GM18498 (cell line): ENCODE data around the gene LY9.

Experiments used
- ATAC-seq: cut with Tn5 transposase; IDR thresholded peaks from one replicate; pipeline ENCODE4 v1.9.1; 2021; ENCODE audit warnings: mild to moderate bottlenecking, moderate library complexity; ENCODE audit not compliant: unreplicated experiment

Gene LY9

DNA sequence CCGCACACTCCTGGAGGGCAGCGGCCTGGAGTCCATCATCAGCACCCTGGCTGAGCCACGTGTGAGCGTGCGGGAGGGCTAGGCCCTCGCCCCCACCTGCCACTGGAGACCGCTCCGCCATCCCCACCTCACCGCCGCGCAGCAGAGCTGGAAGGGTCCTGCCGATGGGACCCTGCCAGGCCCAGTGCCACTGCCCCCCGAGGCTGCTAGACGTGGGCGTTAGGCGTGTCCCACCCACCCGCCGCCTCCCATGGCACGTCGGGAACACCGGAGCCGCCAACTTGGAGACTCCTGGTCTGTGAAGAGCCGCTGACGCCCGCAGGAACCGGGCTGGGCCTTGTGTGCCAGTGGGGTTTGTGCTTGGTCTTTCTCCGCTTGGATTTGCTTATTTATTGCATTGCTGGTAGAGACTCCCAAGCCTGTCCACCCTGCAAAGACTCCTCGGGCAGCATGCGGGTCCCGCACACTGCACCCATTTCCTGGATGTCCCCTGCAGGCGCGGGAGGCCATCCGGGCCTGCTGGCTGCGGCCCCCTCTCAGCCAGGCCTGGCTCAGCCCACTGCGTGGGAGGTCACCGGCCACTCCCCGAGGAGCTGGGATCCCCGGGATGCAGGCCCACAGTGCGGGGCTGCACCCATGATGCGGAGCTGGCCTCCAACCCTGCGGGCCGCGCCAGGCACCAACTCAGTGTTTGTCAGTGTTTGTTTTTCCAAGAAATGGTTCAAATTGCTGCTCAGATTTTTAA, 6.0 kb downstream of the LY9 start:
- no peak for ATAC-seq

DNA sequence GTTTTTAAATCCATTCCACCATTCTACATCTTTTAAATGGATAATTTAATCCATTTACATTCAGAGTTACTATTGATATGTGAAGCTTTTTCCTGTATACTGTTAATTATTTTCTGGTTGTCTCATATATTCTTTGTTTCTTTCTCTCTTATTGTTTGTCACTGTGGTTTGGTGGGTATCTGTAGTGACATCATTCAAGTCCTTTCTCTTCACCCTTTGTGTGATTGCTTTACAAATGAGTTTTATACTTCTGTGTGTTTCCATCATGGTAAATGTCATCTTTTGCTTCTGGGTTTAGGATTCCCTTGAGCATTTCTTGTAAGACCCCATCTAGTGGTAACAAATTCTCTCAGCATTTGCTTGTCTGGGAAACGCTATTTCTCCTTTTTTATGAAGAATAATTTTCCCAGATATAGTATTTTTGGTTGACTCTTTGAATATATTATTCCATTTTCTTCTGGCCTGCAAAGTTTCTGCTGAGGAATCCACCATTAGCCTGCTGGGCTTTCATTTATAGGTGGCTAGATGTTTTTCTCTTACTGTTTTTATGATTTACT, 10.2 kb downstream of the LY9 start:
- ATAC-seq, result no peak

DNA sequence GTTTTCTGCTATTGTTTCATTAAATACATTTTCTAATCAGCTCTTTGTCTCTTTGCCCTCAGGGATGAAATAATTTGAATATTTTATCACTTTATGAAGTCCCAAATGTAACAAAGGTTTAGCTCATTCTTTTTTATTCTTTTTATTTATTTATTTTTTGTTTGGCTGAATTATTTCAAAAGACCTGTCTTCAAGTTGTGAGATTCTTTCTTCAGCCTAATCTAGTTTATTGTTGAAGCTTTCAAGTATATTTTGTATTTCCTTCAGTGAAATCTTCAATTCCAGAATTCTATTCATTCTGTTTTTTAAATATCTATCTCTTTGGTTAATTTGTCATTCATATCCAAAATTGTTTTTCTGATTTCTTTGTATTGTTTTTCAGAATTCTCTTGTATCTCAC, 10.8 kb downstream of the LY9 start:
- no peak for ATAC-seq

DNA sequence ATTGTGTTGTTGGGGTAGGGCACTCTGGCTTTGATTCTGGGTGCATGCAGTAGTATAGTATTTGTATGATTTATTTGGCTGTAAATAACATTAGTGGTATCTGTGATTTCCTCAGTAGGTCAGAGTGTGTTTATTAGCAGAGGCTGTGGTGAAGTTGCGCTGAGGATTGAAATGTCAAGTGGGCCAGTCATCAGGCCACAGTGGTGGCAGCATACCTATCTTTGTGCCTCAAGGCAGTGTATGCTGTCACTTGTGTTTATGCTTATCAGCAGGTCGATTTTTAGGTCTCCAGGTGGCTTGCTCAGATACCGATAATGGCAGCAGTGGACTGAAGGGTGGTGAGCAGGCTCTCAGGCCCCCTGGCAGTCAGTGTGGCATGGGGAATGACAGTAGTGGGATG, 11.3 kb downstream of the LY9 start:
- ATAC-seq, result no peak

DNA sequence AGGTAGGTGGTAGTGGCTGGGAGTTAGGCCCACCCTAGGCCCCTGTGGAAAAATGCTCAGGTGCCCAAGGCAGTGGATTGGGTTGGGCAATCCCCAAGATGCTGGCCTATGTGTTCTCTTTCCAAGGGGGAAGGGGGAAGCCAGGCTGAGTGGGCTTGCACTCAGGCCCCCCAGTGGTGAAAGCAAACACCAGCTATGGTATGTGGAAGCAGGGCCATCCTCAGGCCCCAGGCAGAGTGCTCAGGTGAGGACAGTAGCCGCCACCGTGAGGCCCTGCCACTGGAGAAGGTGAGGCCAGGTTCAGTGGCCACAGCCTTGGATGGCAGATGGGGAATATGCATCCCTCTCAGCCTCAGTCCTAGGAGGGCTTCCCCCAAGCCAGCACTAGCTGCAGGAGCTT, 11.8 kb downstream of the LY9 start:
- no peak for ATAC-seq

DNA sequence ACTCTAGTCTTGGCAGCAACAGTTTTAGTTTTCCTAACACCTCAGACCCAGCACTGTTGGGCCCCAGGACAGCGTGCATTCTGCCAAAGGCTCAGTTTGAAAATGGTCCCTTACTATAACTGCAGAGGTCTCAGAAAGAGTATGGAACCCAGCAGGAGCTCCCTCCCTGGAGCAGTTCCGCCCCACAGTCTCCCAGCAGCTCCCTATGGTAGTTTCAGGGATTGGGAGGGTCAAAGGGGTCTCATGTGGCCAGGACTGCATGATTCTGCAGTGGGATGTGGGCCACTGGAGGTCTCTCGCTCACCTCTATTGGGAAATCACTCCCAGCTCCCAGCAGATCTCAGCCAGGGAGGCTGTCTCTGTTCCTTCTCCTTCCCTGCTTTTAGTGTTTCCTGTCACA, 12.3 kb downstream of the LY9 start:
- no peak for ATAC-seq

DNA sequence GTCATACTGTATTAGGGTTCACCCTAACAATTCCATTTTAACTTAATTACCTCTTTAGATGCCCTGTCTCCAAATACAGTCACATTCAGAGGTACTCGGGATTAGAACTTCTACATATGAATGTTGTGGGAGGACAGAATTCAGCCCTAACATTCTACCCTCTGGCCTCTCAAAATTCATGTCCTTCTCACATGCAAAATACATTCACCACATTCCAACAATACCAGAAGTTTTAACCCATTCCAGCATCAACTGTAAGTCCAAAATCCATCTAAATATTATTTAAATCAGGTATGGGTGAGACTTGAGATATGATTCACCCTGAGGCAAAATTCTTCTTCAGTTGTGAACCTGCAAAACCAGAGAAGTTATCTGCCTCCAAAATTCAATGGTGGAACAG, 14.5 kb downstream of the LY9 start:
- ATAC-seq, result no peak

DNA sequence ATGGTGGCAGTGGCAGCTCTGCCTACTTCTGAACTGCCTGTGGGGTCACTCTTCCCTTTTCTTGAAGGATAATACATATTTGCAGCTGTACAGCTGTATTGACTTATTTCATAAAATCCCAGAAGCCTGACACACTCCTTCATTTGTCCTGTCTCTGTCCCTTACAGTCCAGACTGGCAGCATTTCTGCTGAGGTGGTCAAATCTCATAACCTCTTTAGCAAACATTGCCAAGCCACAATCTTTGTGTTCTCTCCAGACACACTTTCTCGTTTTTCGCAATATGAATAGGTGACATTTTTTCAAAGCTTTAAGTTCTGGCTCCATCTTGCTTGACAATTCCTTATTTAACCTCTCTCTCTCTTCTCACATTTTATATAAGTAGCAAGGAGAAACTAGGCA, 15.2 kb downstream of the LY9 start:
- ATAC-seq, result no peak

DNA sequence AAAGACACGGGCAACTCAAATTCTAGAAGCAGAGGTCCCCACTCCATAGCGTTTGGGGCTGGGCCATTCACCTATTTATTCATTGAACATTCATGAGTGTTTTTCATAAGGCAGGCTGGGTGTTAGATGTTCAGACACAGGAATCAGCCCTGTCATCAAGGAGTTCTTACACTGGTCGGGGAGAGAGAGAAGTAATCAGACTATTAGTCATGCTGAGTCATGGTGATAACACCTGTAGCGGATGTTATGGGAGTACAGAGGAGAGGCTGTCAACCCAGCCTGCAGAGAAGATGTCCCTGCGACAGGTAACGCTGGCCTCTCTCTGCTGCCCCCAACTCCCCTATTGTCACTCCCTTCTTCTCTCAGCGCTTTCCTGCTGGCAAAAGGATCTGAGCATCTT, 17.2 kb downstream of the LY9 start:
- no peak for ATAC-seq

DNA sequence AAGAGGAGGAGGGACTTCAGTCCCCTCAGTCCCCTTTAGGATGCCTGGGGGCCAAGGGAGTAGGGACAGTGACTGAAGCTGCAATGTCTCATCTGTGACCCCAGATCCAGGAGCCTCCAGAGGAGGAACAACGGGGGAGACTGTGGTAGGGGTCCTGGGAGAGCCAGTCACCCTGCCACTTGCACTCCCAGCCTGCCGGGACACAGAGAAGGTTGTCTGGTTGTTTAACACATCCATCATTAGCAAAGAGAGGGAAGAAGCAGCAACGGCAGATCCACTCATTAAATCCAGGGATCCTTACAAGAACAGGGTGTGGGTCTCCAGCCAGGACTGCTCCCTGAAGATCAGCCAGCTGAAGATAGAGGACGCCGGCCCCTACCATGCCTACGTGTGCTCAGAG, 18.3 kb downstream of the LY9 start:
- ATAC-seq, result no peak

DNA sequence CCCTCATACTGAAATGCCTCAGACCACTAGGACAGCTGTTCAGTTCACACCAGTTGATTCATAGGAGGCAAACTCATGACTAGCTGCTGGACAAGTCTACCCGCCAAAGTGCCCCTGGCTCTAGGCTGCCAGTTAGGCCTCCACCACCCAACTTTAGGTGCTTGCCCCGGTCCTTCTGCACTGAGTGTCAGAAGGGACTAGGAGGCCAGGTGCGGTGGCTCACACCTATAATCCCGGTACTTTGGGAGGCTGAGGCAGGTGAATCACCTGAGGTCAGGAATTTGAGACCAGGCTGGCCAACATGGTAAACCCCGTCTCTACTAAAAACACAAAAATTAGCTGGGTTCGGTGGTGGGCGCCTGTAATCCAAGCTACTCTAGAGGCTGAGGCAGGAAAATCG, 18.9 kb downstream of the LY9 start:
- no peak for ATAC-seq

DNA sequence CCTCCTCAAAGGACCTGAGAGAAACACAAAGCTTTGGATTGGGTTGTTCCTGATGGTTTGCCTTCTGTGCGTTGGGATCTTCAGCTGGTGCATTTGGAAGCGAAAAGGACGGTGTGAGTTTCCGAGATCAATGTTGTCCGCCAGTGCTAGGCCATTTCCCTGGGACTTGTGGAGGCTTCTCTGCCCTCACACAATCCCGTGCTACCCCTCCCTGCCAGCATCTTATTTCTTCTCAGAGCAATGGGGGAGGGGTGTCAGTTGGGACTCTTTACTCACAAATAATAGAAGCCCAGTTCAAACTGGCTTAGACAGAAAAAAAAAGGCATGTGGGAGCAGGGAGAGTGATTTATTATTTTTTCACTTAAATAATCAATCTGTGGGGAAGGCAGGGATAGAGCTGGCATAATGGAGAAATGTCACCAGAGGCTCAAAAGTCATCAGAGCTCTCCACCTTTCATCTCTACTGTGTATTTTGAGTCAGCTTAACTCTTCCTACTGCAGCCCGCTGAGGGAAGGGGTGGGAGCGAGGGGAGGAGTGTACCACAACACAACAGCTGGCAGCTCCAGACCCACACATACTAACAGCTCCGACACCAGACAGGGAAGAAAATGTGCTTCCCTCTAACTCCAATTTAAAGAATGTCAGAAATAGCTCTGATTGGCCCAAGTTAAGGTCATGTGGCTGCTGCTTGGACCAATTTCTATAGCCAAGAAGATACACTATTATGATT, 22.4 kb downstream of the LY9 start:
- ATAC-seq, result no peak

DNA sequence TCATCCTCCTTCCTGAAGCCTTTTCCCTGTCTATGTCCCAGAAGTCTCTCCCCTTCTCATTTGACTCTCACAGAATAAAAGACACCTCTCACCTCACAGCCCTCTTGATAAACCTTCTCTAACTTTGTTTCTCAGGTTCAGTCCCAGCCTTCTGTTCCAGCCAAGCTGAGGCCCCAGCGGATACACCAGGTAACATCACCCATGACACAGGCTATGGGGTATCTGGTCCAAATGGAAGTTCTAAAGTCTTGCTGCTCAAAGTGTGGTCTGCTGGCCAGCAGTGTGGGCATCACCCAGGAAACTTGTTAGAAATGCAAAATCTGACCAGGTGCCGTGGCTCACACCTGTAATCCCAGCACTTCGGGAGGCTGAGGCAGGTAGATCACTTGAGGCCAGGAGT, 23.2 kb downstream of the LY9 start:
- ATAC-seq, result no peak

DNA sequence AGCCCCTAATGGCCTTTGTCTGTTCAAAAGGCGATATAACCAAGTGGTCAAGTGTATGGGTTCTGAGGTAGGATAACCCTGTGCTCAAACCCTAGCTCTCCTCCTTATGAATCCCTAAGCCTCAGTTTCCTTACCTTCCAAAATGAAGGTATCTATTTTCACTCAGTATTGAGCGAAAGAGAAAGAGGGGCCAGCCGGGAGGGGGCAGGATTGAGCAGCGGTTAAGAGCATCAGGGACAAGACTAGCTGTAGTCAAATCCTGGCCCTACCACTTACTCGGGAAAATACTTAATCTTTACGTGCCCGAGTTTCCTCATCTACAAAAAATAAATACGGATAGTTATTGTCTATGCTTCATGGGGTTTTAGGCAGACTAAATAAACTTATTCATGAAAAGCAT, 25.7 kb downstream of the LY9 start:
- no peak for ATAC-seq

DNA sequence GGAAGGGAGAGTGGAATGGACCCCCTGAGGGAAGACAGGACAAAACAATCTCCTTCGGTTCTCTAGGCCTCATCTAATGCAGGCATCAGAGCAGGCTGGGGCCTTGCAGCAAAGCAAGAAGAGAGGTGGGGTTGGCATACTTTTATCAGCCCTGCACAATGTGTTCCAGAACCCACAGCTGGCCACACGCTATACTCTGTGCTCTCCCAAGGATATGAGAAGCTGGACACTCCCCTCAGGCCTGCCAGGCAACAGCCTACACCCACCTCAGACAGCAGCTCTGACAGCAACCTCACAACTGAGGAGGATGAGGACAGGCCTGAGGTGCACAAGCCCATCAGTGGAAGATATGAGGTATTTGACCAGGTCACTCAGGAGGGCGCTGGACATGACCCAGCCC, 27.3 kb downstream of the LY9 start:
- ATAC-seq, result no peak

DNA sequence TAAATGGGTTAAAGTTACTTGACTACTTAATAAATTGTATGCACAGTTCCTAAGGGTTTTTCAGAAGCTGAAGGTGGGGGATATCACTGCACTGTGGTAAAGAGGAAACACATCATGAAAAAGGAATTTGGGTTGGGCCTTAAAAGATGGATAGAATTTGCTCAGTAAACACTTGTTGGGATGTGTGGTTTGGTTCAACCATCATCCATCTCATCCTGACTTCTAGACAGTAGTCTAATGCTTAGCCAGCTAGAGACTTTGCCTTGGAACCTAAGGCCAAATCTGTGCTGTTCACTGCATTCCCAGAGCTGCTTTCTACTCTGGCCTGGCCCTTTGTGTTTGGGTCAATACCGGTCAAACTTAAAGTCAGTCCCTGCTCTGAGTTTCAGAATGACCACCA, 30.6 kb downstream of the LY9 start:
- ATAC-seq, result no peak

DNA sequence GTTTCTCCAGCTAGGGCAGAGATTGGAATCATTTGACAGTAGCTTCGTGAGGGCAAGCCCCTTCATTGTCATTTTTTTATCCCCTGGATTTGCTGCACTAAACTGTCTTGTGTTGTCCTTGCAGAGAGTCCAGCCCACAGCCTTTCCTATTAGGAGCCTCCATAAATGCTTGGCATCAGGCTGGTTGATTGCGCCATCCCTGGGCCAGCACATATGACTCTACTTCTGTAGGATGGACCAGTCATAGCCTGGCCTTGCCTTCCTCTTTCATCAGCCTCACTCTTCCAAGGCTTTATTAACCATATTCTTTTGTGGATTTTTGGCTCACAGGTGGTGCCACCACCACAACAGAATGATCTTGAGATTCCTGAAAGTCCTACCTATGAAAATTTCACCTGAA, 31.4 kb downstream of the LY9 start:
- no peak for ATAC-seq

DNA sequence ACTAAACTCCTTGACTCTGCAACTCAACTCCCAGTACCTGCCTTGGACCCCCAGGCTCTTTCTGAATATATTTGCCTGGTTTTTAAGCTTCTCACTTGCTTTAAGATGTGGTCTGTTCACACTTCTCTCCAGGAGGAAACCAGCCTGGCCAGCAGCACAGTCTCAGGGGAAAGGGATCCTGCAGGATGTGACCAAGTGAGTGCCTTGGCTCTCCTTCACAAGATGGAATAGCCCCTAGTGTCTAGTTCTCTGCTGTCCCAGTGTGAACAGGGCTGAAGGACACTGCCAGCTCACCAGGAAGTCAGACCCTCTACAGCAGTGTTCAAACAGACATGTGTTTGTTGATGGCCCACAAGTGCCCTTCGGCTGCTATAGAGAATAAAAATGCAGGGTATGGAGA, 33.8 kb downstream of the LY9 start:
- ATAC-seq, result no peak

DNA sequence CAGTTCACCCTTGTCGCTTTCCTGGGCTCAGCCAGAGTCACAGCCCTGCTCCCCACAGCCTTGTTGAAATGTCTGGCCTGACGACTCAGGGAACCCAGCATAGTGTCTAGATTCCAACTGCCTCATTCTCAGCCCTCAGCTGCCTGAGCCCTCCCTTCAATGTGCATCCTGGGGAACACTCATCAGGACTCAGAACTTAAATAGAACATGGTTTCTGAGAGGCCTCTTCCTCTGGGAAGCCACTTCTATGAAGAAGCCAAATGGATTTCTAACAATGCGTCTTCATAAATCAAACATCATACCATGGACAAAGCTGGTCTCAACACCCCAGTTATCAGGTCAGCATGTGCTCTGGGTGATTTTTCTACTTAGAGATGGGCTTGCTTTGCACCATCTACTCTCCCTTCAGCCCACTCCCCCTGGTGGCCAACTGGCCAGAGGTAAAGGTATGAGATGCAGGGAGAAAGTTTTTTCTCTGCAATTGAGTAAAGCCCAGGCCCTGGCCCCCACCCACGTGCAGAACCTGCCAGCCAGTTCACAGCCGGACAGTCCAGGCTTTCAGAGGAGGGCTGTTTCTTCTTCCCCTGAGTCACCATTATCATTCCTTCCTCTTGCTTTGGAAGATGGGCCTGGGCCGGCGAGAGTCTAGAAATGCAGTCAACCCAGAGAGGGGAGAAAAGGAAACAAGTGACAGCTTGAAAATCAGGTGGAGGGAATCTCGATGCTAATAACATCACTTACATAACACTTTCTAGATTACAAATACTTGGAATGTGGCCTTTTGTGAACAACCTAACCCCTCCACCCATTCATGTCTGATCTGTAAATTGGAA, 34.6 kb downstream of the LY9 start:
- no peak for ATAC-seq

DNA sequence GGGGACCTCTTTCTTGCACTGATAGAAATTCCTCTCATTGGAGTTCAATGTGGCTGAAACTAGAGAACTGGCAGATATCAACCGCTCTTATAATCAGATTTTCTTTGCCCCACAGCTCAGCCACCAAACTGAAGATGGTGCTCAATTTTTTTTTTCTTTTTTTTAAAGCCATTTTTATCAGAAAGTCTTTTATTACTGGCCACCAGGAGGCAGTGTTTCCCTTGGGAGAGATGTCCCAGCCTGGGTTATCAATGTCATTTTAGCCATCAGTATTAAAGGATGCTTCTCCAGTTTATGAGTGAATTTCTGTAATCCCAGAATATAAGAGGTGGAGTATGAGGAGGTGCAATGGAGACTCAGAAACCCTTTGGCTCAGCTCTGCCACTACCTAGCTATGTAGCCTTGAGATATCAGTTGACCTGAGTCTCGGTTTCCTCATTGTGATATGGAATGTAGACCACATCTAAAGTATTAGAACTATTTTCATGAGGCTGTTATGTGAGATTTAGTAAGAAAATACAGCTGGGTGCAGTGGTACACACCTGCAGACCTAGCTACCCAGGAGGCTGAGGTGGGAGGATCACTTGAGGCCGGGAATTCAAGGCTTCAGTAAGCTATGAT, 39.1 kb downstream of the LY9 start:
- ATAC-seq, result no peak

DNA sequence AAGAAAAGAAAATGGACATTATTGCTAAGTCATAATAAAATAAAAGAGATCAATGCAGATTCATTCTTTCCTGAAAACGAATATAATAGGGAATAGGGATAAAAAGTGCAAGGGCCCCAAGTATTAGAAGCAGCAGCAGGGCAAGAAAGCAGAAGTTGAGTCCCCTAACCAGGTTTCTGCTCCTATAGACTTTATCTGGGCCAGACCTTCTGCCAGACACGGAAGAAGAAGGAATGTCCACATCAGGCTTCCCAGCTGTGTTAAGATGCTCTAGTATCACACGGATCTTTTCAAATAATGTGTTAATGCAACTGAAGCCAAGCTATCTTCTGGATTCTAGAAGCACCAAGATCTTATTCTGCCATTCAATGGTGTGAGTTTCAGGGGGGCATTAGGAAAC, 39.8 kb downstream of the LY9 start:
- ATAC-seq, result no peak
